22Rv1 (cell line): ENCODE measurements around the gene PARP15.

Experiments used
- CTCF ChIP-seq: fragments of 450-650 bp; IDR thresholded peaks from 2 replicates; pipeline ENCODE4 v1.5.1; 2017; ENCODE audit warnings: mild to moderate bottlenecking
- ZFX ChIP-seq: fragments of 450-650 bp; IDR thresholded peaks from 2 replicates; pipeline ENCODE4 v1.6.1; 2017; ENCODE audit warnings: antibody characterized with exemption, borderline replicate concordance

- TF ChIP-seq CTCF = no peak
- no peak for TF ChIP-seq ZFX
These were observed 41.2 kb downstream of the PARP15 start for GRCh38 chr3:122618614-122619013.
